Keratinocyte (primary cell): Measurements from ENCODE around the gene KCNMA1.

Source experiments
- EZH2 ChIP-seq: IDR thresholded peaks from one replicate; pipeline ENCODE4 v1.6.1; 2012; ENCODE audit warnings: inconsistent platforms, mild to moderate bottlenecking, low read length, moderate library complexity
- TF ChIP-seq, protein P1 (sequence below), 3 experiments: IDR thresholded peaks in 1 of 3; conservative IDR thresholded peaks in 1 of 3; optimal IDR thresholded peaks in 1 of 3; 2 replicates in 2 of 3; 3 replicates in 1 of 3; pipeline versions ENCODE3 to v1.5.1; 2011; ENCODE audit warnings: low read length in 3 of 3, mild to moderate bottlenecking in 3 of 3, moderate library complexity in 2 of 3, control low read depth in 1 of 3, inconsistent platforms in 1 of 3; ENCODE audit not compliant: insufficient read depth in 2 of 3; ENCODE audit errors: extremely low read depth in 1 of 3

DNA sequence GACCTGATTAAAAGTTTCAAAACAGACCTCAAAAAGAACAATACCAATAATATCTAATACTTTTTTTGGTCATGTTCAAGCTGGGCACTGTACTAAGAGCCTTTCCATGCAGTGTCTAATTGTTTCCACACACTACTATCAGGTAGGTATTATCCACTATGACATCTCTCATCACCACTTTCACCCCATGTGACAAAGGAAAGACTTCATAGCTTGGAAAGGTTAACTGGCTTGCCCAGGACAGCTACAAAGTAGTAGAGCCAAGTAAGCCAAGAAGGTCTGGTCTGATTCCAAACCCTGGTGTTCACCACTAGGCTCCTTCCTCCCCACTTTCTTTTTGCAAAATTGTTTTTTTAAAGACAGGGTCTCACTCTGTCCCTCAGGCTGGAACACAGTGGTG, 400.5 kb downstream of the KCNMA1 start:
- TF ChIP-seq, protein P1, sequence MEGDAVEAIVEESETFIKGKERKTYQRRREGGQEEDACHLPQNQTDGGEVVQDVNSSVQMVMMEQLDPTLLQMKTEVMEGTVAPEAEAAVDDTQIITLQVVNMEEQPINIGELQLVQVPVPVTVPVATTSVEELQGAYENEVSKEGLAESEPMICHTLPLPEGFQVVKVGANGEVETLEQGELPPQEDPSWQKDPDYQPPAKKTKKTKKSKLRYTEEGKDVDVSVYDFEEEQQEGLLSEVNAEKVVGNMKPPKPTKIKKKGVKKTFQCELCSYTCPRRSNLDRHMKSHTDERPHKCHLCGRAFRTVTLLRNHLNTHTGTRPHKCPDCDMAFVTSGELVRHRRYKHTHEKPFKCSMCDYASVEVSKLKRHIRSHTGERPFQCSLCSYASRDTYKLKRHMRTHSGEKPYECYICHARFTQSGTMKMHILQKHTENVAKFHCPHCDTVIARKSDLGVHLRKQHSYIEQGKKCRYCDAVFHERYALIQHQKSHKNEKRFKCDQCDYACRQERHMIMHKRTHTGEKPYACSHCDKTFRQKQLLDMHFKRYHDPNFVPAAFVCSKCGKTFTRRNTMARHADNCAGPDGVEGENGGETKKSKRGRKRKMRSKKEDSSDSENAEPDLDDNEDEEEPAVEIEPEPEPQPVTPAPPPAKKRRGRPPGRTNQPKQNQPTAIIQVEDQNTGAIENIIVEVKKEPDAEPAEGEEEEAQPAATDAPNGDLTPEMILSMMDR (optimal IDR thresholded peaks at IDR 0.05 in 1 of 3, IDR thresholded peaks at IDR 0.05 in 1 of 3, conservative IDR thresholded peaks at IDR 0.05 in 1 of 3; ENCODE audit: extremely low read depth in 1 of 3, insufficient read depth in 2 of 3, low read length in 3 of 3) = no peak
- TF ChIP-seq EZH2 = no peak
